GM12801 (cell line): ENCODE data around the gene PAFAH1B1.

Experiments
- CTCF ChIP-seq: IDR thresholded peaks from one replicate; pipeline ENCODE4 v1.5.1; 2011; ENCODE audit warnings: control low read depth; ENCODE audit not compliant: insufficient read length; ENCODE audit errors: extremely low read depth

Gene PAFAH1B1

GRCh38 chr17:2713881-2714280 lies 120.4 kb downstream of the PAFAH1B1 start:
- no peak for TF ChIP-seq CTCF

DNA sequence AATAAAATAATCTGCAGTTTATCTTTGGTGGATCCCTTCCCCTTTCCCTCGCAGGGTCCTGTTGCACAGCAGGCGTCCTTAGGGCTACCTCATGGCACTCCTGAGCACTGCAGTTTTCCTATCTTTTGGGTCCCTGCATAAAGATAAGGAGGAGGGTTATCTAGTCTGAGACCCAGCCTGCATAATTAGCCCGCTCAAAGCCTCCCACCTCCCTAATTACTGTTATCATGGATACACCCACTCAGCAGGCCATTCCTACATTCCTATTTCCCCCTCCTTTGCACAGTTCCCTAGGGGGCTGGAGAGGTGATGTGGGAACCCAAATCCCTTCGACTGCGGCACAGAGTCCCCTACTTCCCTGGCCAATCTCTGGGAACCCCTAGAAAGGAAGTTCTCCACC lies 123.2 kb downstream of the PAFAH1B1 start:
- TF ChIP-seq CTCF = no peak

- TF ChIP-seq CTCF = no peak
Measured at GRCh38 chr17:2718150-2718938, 124.9 kb downstream of the PAFAH1B1 start.

DNA sequence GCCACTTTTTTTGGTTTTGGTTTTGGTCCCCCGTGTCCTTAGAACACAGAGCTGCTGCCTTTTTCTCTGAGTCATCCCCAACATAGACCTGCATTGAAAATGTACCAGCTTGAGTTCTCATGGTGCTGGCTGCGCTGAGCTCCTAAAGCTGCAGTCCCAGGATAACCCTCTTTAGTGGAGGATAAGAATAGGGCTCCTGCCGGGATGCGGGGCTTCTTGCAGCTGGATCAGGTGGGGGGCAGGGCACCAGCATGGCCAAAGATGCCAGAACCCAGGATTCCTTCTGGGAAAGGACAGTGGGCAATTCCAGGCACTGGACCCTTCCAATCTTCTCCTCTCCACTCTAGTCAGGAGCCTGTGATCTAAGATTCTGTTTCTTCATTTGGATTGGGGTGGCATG lies 126.4 kb downstream of the PAFAH1B1 start:
- TF ChIP-seq CTCF = no peak

DNA sequence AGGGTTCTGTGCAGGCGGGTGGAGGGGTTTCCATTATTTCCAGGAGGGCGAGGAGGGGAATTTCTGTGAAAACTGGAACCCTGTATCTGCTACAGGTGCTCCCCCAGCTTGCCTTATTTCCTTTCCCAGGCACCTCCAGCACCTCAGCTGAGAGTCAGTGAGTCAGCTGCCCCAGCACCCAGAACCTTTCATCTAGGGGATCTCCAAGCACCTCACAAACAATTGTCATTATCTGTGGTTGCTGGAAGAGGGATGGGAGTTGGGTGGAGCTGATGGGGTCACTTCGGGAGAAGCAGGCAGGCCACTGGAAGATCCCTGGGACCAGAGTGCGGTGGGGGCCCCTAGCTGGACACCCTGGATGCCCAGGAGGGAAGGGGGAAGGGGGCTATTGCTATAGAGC lies 128.1 kb downstream of the PAFAH1B1 start:
- TF ChIP-seq CTCF = no peak

DNA sequence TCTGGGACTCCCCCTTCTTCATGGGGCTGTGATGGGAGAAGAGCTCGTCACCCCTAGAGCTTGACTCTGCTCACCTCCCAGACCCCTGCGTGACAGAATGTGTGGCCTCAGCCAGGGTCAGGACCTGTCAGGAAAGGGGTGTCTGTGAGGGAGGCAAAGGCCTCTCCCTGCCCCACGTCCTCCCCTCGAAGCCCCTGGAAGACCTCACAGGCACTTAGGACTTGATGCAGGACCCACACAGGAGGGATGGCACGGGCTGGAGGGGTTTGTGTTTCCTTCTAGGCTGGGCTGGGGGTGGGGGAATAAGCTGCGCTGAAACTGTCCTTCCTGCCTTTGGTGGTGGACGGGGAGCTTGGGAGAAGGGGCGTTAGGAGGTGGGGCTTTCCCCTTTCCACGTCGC lies 129.2 kb downstream of the PAFAH1B1 start:
- no peak for TF ChIP-seq CTCF

DNA sequence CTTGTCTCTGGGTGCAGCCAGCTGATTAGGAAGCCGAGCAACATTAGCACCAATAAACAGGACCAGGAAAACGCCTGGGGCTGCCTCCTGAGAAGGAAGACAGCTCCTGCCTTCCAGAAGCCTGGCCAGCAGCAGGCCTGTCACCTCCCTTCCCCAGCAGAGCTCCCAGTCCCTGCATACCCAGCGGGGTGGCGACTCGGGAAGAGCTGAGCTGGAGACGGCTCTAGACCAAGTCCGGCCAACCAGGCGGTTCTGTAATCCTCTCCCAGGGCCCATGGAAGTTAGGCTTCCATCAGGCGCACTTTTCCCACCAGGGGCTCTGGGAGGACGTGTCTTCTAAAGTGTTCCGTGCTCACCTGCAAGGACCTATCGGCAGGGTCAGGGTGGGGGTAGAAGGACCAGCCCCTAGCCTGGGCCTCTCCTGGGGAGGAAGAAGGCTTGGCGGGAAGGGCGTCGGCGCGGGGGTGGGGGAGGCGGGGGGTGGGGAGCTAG lies 130.1 kb downstream of the PAFAH1B1 start:
- no peak for TF ChIP-seq CTCF
